HCT116 (cell line): ENCODE measurements around the gene SHMT1. TPM values are rescaled to one million over a fixed set of nuclear protein-coding genes. Genes with fewer than 3 reads are reported as not detected.

Experiments used
- ATAC-seq: fragments of 200-7000 bp; cut with Tn5 transposase; 2 replicates; pipeline ENCODE4 v1.9.1; 2020; ENCODE audit warnings: mild to moderate bottlenecking, moderate library complexity
- BruUV-seq: library from RNA; stranded (reverse); fragments of 400-500 nt; replicated peaks from 2 replicates; lab custom pipeline; 2021; lab: Mats Ljungman, UMichigan
- CTCF ChIA-PET: fragments of 300-600 bp; sonication (Branson Sonifier 250); formaldehyde crosslinking; loops from one replicate; lab custom pipeline; 2021; ENCODE audit warnings: antibody characterized with exemption; lab: Charles Lee
- POLR2A ChIA-PET: fragments of 300-600, 350-600 bp; sonication (Branson Sonifier 250); formaldehyde crosslinking; loops from one replicate; lab custom pipeline; 2021; ENCODE audit warnings: antibody characterized with exemption; lab: Charles Lee
- RAD21 ChIA-PET, 2 experiments: fragments of 300-600 bp; sonication (Branson Sonifier 250); formaldehyde crosslinking; loops; one replicate each; lab custom pipeline; 2023; ENCODE audit warnings: low total read pairs in 2 of 2; ENCODE audit not compliant: uncharacterized antibody in 2 of 2, unreplicated experiment in 2 of 2, low non-redundant PET in 1 of 2; lab: Charles Lee
- DNase-seq: peaks from one replicate; pipeline ENCODE4 v3.0.0-alpha.2; 2010; ENCODE audit warnings: low read depth, low spot score
- H2AFZ ChIP-seq: fragments of 200-600 bp; shearing (Covaris generic), sonication (generic); 2 replicates; pipeline ENCODE4 v1.6.1; 2017; ENCODE audit warnings: low read depth, mixed run types, mixed read lengths, antibody characterized with exemption, low read length; ENCODE audit not compliant: poor library complexity, severe bottlenecking
- H3K27ac ChIP-seq: 2 replicates; pipeline ENCODE4 v1.5.1; 2012; ENCODE audit warnings: low read depth, low read length
- H3K27me3 ChIP-seq: fragments of 200-600 bp; sonication (generic); 2 replicates; pipeline ENCODE4 v1.6.1; 2016; ENCODE audit warnings: mixed run types, low read length, mixed read lengths; ENCODE audit not compliant: insufficient read depth
- H3K36me3 ChIP-seq, 2 experiments: fragments of 200-500 bp in 1 of 2; fragments of 200-600 bp in 1 of 2; sonication (Bioruptor generic) in 1 of 2; sonication (generic) in 1 of 2; 2 replicates each; pipeline versions ENCODE4 v1.5.1 to v1.6.1; 2014 to 2016; ENCODE audit warnings: low read length in 2 of 2, inconsistent platforms in 1 of 2, mixed read lengths in 1 of 2, mixed run types in 1 of 2; ENCODE audit not compliant: insufficient read depth in 2 of 2, control insufficient read depth in 1 of 2
- H3K4me1 ChIP-seq, 2 experiments: fragments of 200-600 bp in 1 of 2; sonication (generic) in 1 of 2; 2 replicates each; pipeline versions ENCODE4 v1.5.1 to v1.6.1; 2012 to 2017; ENCODE audit warnings: low read length in 2 of 2, inconsistent platforms in 1 of 2, mild to moderate bottlenecking in 1 of 2, mixed read lengths in 1 of 2, mixed run types in 1 of 2, moderate library complexity in 1 of 2; ENCODE audit not compliant: insufficient read depth in 2 of 2, control insufficient read depth in 1 of 2
- H3K4me2 ChIP-seq: fragments of 200-600 bp; sonication (generic); 2 replicates; pipeline ENCODE4 v1.6.1; 2017; ENCODE audit warnings: mixed run types, low read length, mixed read lengths
- H3K4me3 ChIP-seq, 2 experiments: fragments of 200-600 bp in 1 of 2; sonication (generic) in 1 of 2; replicated peaks in 1 of 2; 2 replicates each; pipeline ENCODE4 v1.5.1; 2011 to 2016; ENCODE audit warnings: low read length in 2 of 2, control low read depth in 1 of 2, low read depth in 1 of 2, mild to moderate bottlenecking in 1 of 2, mixed read lengths in 1 of 2, mixed run types in 1 of 2
- H3K79me2 ChIP-seq: fragments of 200-600 bp; sonication (generic); 2 replicates; pipeline ENCODE4 v1.6.1; 2017; ENCODE audit warnings: mild to moderate bottlenecking, mixed run types, low read length, moderate library complexity, mixed read lengths; ENCODE audit not compliant: insufficient read depth
- H3K9ac ChIP-seq: fragments of 200-600 bp; sonication (generic); 2 replicates; pipeline ENCODE4 v1.6.1; 2016; ENCODE audit warnings: low read length, mixed read lengths
- H3K9me2 ChIP-seq: fragments of 200-600 bp; sonication (generic), shearing (Covaris generic); 2 replicates; pipeline ENCODE4 v1.6.1; 2017; ENCODE audit warnings: mixed run types, mild to moderate bottlenecking, moderate library complexity; ENCODE audit not compliant: insufficient read depth
- H3K9me3 ChIP-seq, 2 experiments: fragments of 200-500 bp in 1 of 2; fragments of 200-600 bp in 1 of 2; sonication (Bioruptor generic) in 1 of 2; sonication (generic) in 1 of 2; 2 replicates each; pipeline ENCODE4 v1.6.1; 2014 to 2017; ENCODE audit warnings: low read length in 2 of 2, mixed read lengths in 2 of 2, inconsistent platforms in 1 of 2, low read depth in 1 of 2, mild to moderate bottlenecking in 1 of 2, mixed run types in 1 of 2, moderate library complexity in 1 of 2; ENCODE audit not compliant: control insufficient read depth in 1 of 2, insufficient read depth in 1 of 2
- H4K20me1 ChIP-seq: fragments of 200-600 bp; sonication (generic), shearing (Covaris generic); 2 replicates; pipeline ENCODE4 v1.6.1; 2017; ENCODE audit warnings: mixed run types, mild to moderate bottlenecking, moderate library complexity; ENCODE audit not compliant: insufficient read depth
- CTCF ChIP-seq, 3 experiments: fragments of 200-600 bp in 1 of 3; sonication (generic) in 1 of 3; IDR thresholded peaks in 2 of 3; conservative IDR thresholded peaks in 1 of 3; 2 replicates each; pipeline ENCODE4 v1.5.1; 2012 to 2017; ENCODE audit warnings: low read depth in 2 of 3, low read length in 2 of 3, antibody characterized with exemption in 1 of 3, borderline replicate concordance in 1 of 3, control low read depth in 1 of 3, mild to moderate bottlenecking in 1 of 3, mixed read lengths in 1 of 3, mixed run types in 1 of 3, moderate library complexity in 1 of 3; ENCODE audit not compliant: insufficient read depth in 1 of 3
- EGR1 ChIP-seq: IDR thresholded peaks from 2 replicates; pipeline ENCODE4 v1.6.1; 2012; ENCODE audit warnings: low read depth
- EZH2phosphoT487 ChIP-seq: fragments of 200-600 bp; IDR thresholded peaks from 2 replicates; pipeline ENCODE4 v1.6.1; 2018; ENCODE audit warnings: antibody characterized with exemption, borderline replicate concordance
- JUND ChIP-seq: IDR thresholded peaks from 2 replicates; pipeline ENCODE4 v1.6.1; 2012
- POLR2A ChIP-seq: IDR thresholded peaks from 2 replicates; pipeline ENCODE4 v1.7.0; 2011; ENCODE audit warnings: borderline replicate concordance; ENCODE audit not compliant: insufficient read depth, insufficient read length; ENCODE audit errors: extremely low read depth
- RAD21 ChIP-seq: IDR thresholded peaks from 2 replicates; pipeline ENCODE4 v1.6.1; 2012; ENCODE audit warnings: low read depth, mild to moderate bottlenecking
- SIN3A ChIP-seq: IDR thresholded peaks from 2 replicates; pipeline ENCODE4 v1.6.1; 2012; ENCODE audit warnings: low read depth
- SP1 ChIP-seq: IDR thresholded peaks from 2 replicates; pipeline ENCODE4 v1.6.1; 2012; ENCODE audit warnings: low read depth
- SRF ChIP-seq: IDR thresholded peaks from 2 replicates; pipeline ENCODE4 v1.6.1; 2012; ENCODE audit warnings: low read depth
- YY1 ChIP-seq: IDR thresholded peaks from 2 replicates; pipeline ENCODE4 v1.6.1; 2011; ENCODE audit warnings: low read length, low read depth, moderate library complexity, mild to moderate bottlenecking; ENCODE audit not compliant: insufficient replicate concordance; ENCODE audit errors: extremely low read depth
- ZNF274 ChIP-seq: fragments of 200-500 bp; sonication (Bioruptor generic); IDR thresholded peaks from 2 replicates; pipeline ENCODE4 v1.6.1; 2014; ENCODE audit warnings: mild to moderate bottlenecking, low read depth, low read length, inconsistent platforms
- intact Hi-C: fragments of 100-400 bp; cut with micrococcal nuclease; formaldehyde crosslinking; loops from 2 replicates; pipeline ENCODE4 v1.10.0; 2022
- total RNA-seq: library from RNA; stranded (reverse); gene quantifications from one replicate; pipeline ENCODE4 v1.2.1, GENCODE V29; 2021; ENCODE audit not compliant: unreplicated experiment
- TF ChIP-seq, protein P1 (sequence below): IDR thresholded peaks from 2 replicates; pipeline ENCODE4 v1.6.1; 2012
- TF ChIP-seq, protein P2 (sequence below): IDR thresholded peaks from 2 replicates; pipeline ENCODE4 v1.6.1; 2012; ENCODE audit warnings: low read depth

SHMT1 gene
- total RNA-seq, 1 experiment from 2014 or later: 46.5 TPM

DNA sequence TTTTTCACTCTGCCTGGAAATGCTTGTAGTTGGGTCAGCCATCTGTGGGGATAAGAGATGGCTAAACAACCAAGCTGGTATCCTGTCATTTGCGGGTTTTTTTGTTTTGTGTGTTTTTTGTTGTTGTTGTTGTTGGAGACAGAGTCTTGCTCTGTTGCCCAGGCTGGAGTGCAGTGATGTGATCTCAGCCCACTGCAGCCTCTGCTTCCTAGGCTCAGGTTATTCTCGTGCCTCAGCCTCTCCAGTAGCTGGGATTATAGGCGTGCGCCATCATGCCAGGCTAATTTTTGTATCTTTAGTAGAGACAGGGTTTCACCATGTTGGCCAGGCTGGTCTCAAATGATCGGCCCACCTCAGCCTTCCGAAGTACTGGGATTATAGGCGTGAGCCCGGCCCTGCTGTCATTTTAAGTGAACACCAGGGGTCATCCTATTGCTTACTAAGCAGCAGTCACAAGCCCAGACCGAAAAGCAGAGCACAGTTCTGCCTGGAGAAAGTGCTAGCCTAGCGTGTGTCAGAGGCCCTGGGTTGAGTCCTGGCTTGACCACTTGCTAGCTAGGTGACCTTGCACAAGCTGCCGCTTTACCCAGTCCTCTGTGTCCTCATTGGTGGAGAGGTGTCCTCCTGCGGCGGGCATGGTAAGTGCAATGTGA is 43.6 kb downstream of the SHMT1 start (continued):
- no peak for TF ChIP-seq POLR2A

GRCh38 chr17:18318771-18319450 is 44.4 kb downstream of the SHMT1 start:
- no peaks in the 10 kb centered on the region for H3K36me3 ChIP-seq

More at GRCh38 chr17:18318771-18319450, 44.4 kb downstream of the SHMT1 start:
- Histone ChIP-seq H3K27me3 (no peaks in the 10 kb centered on the region), H3K79me2 (peaks cover 44% of the 10 kb centered on the region), H3K4me2 (no peak overlapping the region), H3K9ac (no peak overlapping the region), H4K20me1 (no peaks in the 10 kb centered on the region), H2AFZ (no peak overlapping the region), H3K9me2 (no peaks in the 10 kb centered on the region), H3K27ac (no peak overlapping the region), H3K4me1 (peaks cover 4 to 11% of the 10 kb centered on the region in 2 experiments; a peak in 2 of 4 replicates), H3K9me3 (no peaks in the 10 kb centered on the region; a peak in 1 of 4 replicates), H3K4me3 (no peak overlapping the region)
- no peak for DNase-seq
- TF ChIP-seq EZH2phosphoT487: no peak
- no peak for TF ChIP-seq JUND
- TF ChIP-seq EGR1: no peak
- TF ChIP-seq, protein P1, sequence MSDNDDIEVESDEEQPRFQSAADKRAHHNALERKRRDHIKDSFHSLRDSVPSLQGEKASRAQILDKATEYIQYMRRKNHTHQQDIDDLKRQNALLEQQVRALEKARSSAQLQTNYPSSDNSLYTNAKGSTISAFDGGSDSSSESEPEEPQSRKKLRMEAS: no peak
- no peak for TF ChIP-seq ZNF274
- TF ChIP-seq RAD21: no peak
- TF ChIP-seq SIN3A: no peak
- TF ChIP-seq SRF: no peak
- TF ChIP-seq, protein P2, sequence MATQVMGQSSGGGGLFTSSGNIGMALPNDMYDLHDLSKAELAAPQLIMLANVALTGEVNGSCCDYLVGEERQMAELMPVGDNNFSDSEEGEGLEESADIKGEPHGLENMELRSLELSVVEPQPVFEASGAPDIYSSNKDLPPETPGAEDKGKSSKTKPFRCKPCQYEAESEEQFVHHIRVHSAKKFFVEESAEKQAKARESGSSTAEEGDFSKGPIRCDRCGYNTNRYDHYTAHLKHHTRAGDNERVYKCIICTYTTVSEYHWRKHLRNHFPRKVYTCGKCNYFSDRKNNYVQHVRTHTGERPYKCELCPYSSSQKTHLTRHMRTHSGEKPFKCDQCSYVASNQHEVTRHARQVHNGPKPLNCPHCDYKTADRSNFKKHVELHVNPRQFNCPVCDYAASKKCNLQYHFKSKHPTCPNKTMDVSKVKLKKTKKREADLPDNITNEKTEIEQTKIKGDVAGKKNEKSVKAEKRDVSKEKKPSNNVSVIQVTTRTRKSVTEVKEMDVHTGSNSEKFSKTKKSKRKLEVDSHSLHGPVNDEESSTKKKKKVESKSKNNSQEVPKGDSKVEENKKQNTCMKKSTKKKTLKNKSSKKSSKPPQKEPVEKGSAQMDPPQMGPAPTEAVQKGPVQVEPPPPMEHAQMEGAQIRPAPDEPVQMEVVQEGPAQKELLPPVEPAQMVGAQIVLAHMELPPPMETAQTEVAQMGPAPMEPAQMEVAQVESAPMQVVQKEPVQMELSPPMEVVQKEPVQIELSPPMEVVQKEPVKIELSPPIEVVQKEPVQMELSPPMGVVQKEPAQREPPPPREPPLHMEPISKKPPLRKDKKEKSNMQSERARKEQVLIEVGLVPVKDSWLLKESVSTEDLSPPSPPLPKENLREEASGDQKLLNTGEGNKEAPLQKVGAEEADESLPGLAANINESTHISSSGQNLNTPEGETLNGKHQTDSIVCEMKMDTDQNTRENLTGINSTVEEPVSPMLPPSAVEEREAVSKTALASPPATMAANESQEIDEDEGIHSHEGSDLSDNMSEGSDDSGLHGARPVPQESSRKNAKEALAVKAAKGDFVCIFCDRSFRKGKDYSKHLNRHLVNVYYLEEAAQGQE: no peak
- no peak for TF ChIP-seq YY1
- no peak for TF ChIP-seq CTCF (IDR thresholded peaks at IDR 0.05 in 2 of 3, conservative IDR thresholded peaks at IDR 0.05 in 1 of 3; ENCODE audit: borderline replicate concordance in 1 of 3, insufficient read depth in 1 of 3, low read depth in 2 of 3, low read length in 2 of 3)
- TF ChIP-seq SP1: no peak
- RAD21 ChIA-PET: no interaction called here
- POLR2A ChIA-PET: no interaction called here
- ATAC-seq: no peak
- CTCF ChIA-PET: no interaction called here
- intact Hi-C loops: no loop called here
- BruUV-seq: no TSS peak
